CD4-positive, alpha-beta T cell (primary cell): ENCODE data around the gene MRPS34. TPM values are rescaled to one million over a fixed set of nuclear protein-coding genes. Genes with fewer than 3 reads are reported as not detected.

ENCODE experiments used
- ATAC-seq: fragments of 200-7000 bp; cut with Tn5 transposase; one replicate; pipeline ENCODE4 v1.10.0; 2022; ENCODE audit warnings: mild to moderate bottlenecking; ENCODE audit not compliant: poor library complexity
- CTCF ChIA-PET: fragments of 350-600 bp; sonication (Branson Sonifier 250); formaldehyde crosslinking; loops from one replicate; lab custom pipeline; 2021; ENCODE audit warnings: antibody characterized with exemption, inconsistent platforms; lab: Charles Lee
- POLR2A ChIA-PET: fragments of 350-600 bp; sonication (Branson Sonifier 250); formaldehyde crosslinking; loops from one replicate; lab custom pipeline; 2021; ENCODE audit warnings: antibody characterized with exemption, inconsistent platforms; lab: Charles Lee
- DNase-seq, 14 experiments: peaks; one replicate each; pipeline ENCODE4 v3.0.0-alpha.2; 2013 to 2020; ENCODE audit warnings: mixed read lengths in 2 of 14
- H3K27ac ChIP-seq, 2 donors: one replicate each; pipeline versions ENCODE4 v1.5.1 to v1.7.0; 2013; ENCODE audit warnings: low read length in 2 of 2, low read depth in 1 of 2, mild to moderate bottlenecking in 1 of 2
- H3K27me3 ChIP-seq, 2 experiments: 1 replicate in 1 of 2; 2 replicates in 1 of 2; pipeline versions ENCODE4 v1.6.1 to v1.7.0; 2013; ENCODE audit warnings: low read length in 2 of 2, control low read depth in 1 of 2, mild to moderate bottlenecking in 1 of 2, moderate library complexity in 1 of 2; ENCODE audit not compliant: insufficient read depth in 2 of 2, control insufficient read depth in 1 of 2
- H3K36me3 ChIP-seq: one replicate; pipeline ENCODE4 v1.6.1; 2013; ENCODE audit warnings: low read length, control low read depth; ENCODE audit not compliant: insufficient read depth
- H3K4me1 ChIP-seq: one replicate; pipeline ENCODE4 v1.6.1; 2013; ENCODE audit warnings: low read length, control low read depth; ENCODE audit not compliant: insufficient read depth
- H3K4me3 ChIP-seq: one replicate; pipeline ENCODE4 v1.5.1; 2013; ENCODE audit warnings: mild to moderate bottlenecking, low read length, moderate library complexity
- H3K9me3 ChIP-seq, 2 experiments: 1 replicate in 1 of 2; 2 replicates in 1 of 2; pipeline versions ENCODE4 v1.6.1 to v1.7.0; 2013; ENCODE audit warnings: low read length in 2 of 2, mild to moderate bottlenecking in 2 of 2, control low read depth in 1 of 2, moderate library complexity in 1 of 2; ENCODE audit not compliant: control insufficient read depth in 1 of 2, insufficient read depth in 1 of 2
- H3K27ac Mint-ChIP-seq: one replicate; pipeline ENCODE4 v1.8.0; 2020; ENCODE audit warnings: mixed read lengths
- H3K27me3 Mint-ChIP-seq: one replicate; pipeline ENCODE4 v1.8.0; 2021; ENCODE audit warnings: mixed read lengths
- H3K36me3 Mint-ChIP-seq: one replicate; pipeline ENCODE4 v1.8.0; 2021; ENCODE audit warnings: low read depth, mixed read lengths
- H3K4me1 Mint-ChIP-seq: one replicate; pipeline ENCODE4 v1.8.0; 2021; ENCODE audit warnings: low read depth, mixed read lengths
- H3K4me3 Mint-ChIP-seq: one replicate; pipeline ENCODE4 v1.8.0; 2020; ENCODE audit warnings: mild to moderate bottlenecking, mixed read lengths
- H3K9me3 Mint-ChIP-seq: one replicate; pipeline ENCODE4 v1.8.0; 2020; ENCODE audit warnings: mixed read lengths
- intact Hi-C, 2 experiments: fragments of 100-400 bp; cut with DNase I in 1 of 2; cut with micrococcal nuclease in 1 of 2; formaldehyde crosslinking; loops; one replicate each; pipeline versions ENCODE4 v1.15.1 to v1.9.0; 2023 to 2025; cut with DNase I, micrococcal nuclease
- total RNA-seq, 174 experiments: library from RNA in 2 of 174; stranded (reverse) in 2 of 174; gene quantifications; one replicate each; pipeline ENCODE4 v1.2.3 and lab custom pipeline; 2021 to 2026
- TF ChIP-seq, protein P1 (sequence below): fragments of 200-600 bp; IDR thresholded peaks from one replicate; pipeline ENCODE4 v1.8.0; 2022; ENCODE audit warnings: antibody characterized with exemption, mild to moderate bottlenecking

Gene MRPS34
- total RNA-seq, 2 experiments from 2014 or later, result 25.5 to 26.9 TPM

GRCh38 chr16:1792836-1793577, 20.1 kb upstream of the MRPS34 start:
- Histone ChIP-seq H3K27ac (no peak overlapping the region), H3K4me3 (no peak overlapping the region), H3K27me3 (no peaks in the 10 kb centered on the region), H3K9me3 (peaks cover 7 to 8% of the 10 kb centered on the region in 2 experiments), H3K36me3 (peaks cover 19% of the 10 kb centered on the region), H3K4me1 (no peaks in the 10 kb centered on the region)
- no peaks in the 10 kb centered on the region for H3K4me1 Mint-ChIP-seq
- no peak overlapping the region for H3K4me3 Mint-ChIP-seq
- ATAC-seq (no peak), DNase-seq (peak in 1 of 14 experiments; percentile 16)
- CTCF ChIA-PET, result no interaction called here
- no peak overlapping the region for H3K27ac Mint-ChIP-seq
- no peaks in the 10 kb centered on the region for H3K27me3 Mint-ChIP-seq
- POLR2A ChIA-PET, result interaction anchor here (2.2 kb wide), 1 partner anchor 10 kb away, joined by 9 read pairs; the partner anchor contains the start of genes NUBP2 and SPSB3
- peaks cover 11% of the 10 kb centered on the region for H3K36me3 Mint-ChIP-seq
- intact Hi-C loops, result no loop called here
- TF ChIP-seq, protein P1, sequence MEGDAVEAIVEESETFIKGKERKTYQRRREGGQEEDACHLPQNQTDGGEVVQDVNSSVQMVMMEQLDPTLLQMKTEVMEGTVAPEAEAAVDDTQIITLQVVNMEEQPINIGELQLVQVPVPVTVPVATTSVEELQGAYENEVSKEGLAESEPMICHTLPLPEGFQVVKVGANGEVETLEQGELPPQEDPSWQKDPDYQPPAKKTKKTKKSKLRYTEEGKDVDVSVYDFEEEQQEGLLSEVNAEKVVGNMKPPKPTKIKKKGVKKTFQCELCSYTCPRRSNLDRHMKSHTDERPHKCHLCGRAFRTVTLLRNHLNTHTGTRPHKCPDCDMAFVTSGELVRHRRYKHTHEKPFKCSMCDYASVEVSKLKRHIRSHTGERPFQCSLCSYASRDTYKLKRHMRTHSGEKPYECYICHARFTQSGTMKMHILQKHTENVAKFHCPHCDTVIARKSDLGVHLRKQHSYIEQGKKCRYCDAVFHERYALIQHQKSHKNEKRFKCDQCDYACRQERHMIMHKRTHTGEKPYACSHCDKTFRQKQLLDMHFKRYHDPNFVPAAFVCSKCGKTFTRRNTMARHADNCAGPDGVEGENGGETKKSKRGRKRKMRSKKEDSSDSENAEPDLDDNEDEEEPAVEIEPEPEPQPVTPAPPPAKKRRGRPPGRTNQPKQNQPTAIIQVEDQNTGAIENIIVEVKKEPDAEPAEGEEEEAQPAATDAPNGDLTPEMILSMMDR, result no peak
- peaks cover 3% of the 10 kb centered on the region for H3K9me3 Mint-ChIP-seq

DNA sequence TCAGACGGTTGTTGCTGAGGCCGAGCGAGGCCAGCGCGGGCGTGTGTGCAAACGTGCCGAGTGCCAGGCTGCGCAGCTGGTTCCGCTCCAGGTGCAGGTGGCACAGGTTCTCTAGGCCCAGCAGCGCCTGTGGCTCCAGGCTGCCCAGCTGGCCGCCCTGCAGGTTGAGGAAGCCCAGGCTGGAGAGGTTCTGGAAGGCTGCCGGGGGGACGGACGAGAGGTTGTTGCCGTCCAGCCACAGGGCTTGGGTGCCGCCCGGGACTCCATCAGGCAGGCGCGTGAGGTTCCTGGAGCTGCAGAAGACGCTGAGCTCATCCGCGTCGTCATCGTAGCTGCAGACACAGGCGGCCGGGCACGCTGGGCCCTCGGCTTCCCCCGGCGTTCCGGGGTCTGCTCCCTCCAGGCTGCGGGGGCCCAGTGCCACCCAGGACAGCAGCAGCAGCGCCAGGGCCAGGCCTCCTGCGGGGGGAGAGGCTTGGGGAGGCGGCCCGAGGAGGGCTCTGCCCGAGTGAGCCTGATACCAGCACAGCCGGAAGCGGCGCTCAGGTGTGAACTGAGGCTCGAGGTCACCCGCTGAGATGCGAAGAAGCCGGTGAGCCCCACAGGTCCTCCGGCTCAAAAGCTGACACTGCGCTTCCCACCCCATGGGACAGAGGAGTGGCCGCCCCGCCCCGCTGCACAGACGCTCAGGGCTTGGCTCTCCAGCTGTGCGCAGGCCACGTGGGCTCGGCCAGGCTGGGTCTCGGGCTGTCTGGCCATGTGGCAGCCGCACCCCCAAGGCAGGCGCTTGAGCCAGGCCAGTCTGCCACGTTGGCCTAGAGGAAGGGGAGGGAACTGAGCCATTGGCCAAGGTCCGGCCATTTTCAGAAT, 19.2 kb upstream of the MRPS34 start:
- CTCF ChIA-PET, result no interaction called here
- H3K9me3 ChIP-seq, result no peaks in the 10 kb centered on the region
- Mint-ChIP-seq H3K9me3 (peaks cover 1% of the 10 kb centered on the region), H3K36me3 (peaks cover 8% of the 10 kb centered on the region), H3K27me3 (no peaks in the 10 kb centered on the region), H3K4me3 (no peak overlapping the region), H3K27ac (no peak overlapping the region), H3K4me1 (no peaks in the 10 kb centered on the region)
- no peaks in the 10 kb centered on the region for H3K27me3 ChIP-seq
- no peak overlapping the region for H3K4me3 ChIP-seq
- TF ChIP-seq, protein P1, result no peak
- no peak for ATAC-seq
- peaks cover 23% of the 10 kb centered on the region for H3K36me3 ChIP-seq
- peak in 1 of 14 experiments; percentile 27 for DNase-seq
- no peaks in the 10 kb centered on the region for H3K4me1 ChIP-seq
- intact Hi-C loops, result no loop called here
- POLR2A ChIA-PET, result interaction anchor here (1.4 to 2.2 kb wide), 3 partner anchors 10 to 34 kb away, joined by 3 to 9 read pairs (median 9); partner anchors contain the start of genes HAGH, NUBP2 and SPSB3
- H3K27ac ChIP-seq, result no peak overlapping the region

- intact Hi-C loops, result no loop called here
- H3K36me3 Mint-ChIP-seq, result peaks cover 7% of the 10 kb centered on the region
- ATAC-seq, result no peak
- no peak overlapping the region for H3K27ac Mint-ChIP-seq
- POLR2A ChIA-PET, result interaction anchor here (1.4 to 1.5 kb wide), 2 partner anchors 9 to 35 kb away, joined by 3 to 9 read pairs; partner anchors contain the start of genes HAGH, NUBP2 and SPSB3
- CTCF ChIA-PET, result no interaction called here
- no peaks in the 10 kb centered on the region for H3K9me3 Mint-ChIP-seq
- no peaks in the 10 kb centered on the region for H3K4me1 Mint-ChIP-seq
- TF ChIP-seq, protein P1, result no peak
- no peaks in the 10 kb centered on the region for H3K27me3 ChIP-seq
- peaks cover 2% of the 10 kb centered on the region for H3K4me1 ChIP-seq
- no peak overlapping the region for H3K27ac ChIP-seq
- peak in 1 of 14 experiments; percentile 23 for DNase-seq
- H3K36me3 ChIP-seq, result peaks cover 31% of the 10 kb centered on the region
- H3K9me3 ChIP-seq, result peaks cover 0 to 4% of the 10 kb centered on the region in 2 experiments
- no peak overlapping the region for H3K4me3 ChIP-seq
- H3K4me3 Mint-ChIP-seq, result no peak overlapping the region
- no peaks in the 10 kb centered on the region for H3K27me3 Mint-ChIP-seq
Observed at GRCh38 chr16:1791256-1791942, 18.5 kb upstream of the MRPS34 start.
